ENCODE data around the gene SAPCD2. TPM values are rescaled to one million over a fixed set of nuclear protein-coding genes. Genes with fewer than 3 reads are reported as not detected.

SAPCD2 gene
- total RNA-seq, 1 experiment from 2014 or later, result 15.7 TPM

- CTCF ChIA-PET, result interaction anchor here (0.8 to 4.5 kb wide), 6 partner anchors 11 to 36 kb away, joined by 3 to 170 read pairs (median 4); partner anchors contain the start of genes ABCA2, MAN1B1 and SAPCD2
- no TSS peak for BruUV-seq (replicated peaks)
Observed at GRCh38 chr9:137049544-137050449, 20.6 kb downstream of the SAPCD2 start.

DNA sequence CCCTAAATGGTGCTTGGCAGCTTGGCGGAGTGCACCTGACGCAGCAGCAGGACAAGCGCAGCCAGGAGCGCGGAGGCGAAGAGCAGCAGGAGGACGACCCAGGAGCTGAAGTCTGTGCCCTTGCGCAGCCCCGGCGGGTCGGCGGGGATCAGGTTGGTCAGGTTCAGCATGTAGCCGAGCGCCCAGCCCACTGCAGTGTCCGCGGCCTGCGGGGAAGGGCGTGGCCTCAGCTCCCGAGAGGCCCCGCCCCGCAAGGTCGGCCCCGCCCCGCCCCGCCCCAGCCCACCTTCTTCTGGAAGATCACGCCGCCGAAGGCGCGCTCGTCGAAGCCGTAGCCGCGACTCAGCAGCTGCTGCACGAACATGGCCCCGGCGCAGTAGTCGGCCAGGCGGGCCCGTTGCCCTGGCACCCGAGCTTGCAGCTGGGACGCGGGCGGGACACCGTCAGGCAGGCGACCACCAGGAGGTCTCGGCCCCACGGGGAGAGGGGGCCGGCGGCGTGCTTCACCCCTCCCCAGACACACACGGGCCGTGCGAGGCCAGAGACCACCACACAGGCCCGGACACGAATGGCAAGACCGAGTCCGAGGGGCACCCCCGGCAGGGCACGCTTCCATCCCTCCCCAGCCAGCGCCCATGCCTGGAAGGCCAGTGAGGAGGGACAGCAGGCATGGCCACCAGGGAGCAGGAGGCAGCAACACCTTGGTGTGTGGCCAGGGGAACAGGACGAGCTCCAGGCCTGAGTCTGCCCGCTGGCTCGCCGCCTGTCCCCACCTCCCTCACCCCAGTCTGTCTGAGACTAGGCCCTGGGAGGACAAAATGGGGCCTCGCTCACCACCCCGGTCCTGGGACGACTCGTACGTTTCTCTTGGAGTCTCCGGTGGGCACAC lies 21.5 kb downstream of the SAPCD2 start:
- Mint-ChIP-seq H3K27ac (ENCODE audit: low read depth, unreplicated experiment) (no peak overlapping the region), H3K9me3 (ENCODE audit: unreplicated experiment) (no peaks in the 10 kb centered on the region), H3K4me1 (ENCODE audit: insufficient read depth, unreplicated experiment) (no peaks in the 10 kb centered on the region), H3K27me3 (ENCODE audit: insufficient read depth, unreplicated experiment) (no peaks in the 10 kb centered on the region), H3K4me3 (ENCODE audit: unreplicated experiment) (no peak overlapping the region), H3K36me3 (ENCODE audit: insufficient read depth, unreplicated experiment) (no peaks in the 10 kb centered on the region)
- TF ChIP-seq, protein P1, sequence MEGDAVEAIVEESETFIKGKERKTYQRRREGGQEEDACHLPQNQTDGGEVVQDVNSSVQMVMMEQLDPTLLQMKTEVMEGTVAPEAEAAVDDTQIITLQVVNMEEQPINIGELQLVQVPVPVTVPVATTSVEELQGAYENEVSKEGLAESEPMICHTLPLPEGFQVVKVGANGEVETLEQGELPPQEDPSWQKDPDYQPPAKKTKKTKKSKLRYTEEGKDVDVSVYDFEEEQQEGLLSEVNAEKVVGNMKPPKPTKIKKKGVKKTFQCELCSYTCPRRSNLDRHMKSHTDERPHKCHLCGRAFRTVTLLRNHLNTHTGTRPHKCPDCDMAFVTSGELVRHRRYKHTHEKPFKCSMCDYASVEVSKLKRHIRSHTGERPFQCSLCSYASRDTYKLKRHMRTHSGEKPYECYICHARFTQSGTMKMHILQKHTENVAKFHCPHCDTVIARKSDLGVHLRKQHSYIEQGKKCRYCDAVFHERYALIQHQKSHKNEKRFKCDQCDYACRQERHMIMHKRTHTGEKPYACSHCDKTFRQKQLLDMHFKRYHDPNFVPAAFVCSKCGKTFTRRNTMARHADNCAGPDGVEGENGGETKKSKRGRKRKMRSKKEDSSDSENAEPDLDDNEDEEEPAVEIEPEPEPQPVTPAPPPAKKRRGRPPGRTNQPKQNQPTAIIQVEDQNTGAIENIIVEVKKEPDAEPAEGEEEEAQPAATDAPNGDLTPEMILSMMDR (IDR thresholded peaks at IDR 0.05; ENCODE audit: unreplicated experiment), result no peak
- no peak for DNase-seq (ENCODE audit: unreplicated experiment)
- intact Hi-C loops (cut with micrococcal nuclease), result loop anchor here (10.0 kb wide), 1 partner anchor 176 kb away; the partner anchor contains the start of genes CYSRT1, RNF208 and RNF224
- BruUV-seq (replicated peaks), result no TSS peak
- POLR2A ChIA-PET, result interaction anchor here (0.5 to 0.6 kb wide), 2 partner anchors 21 to 140 kb away, joined by 4 read pairs; partner anchors contain the start of gene SSNA1
- CTCF ChIA-PET, result interaction anchor here (0.6 to 4.5 kb wide), 8 partner anchors 10 to 74 kb away, joined by 3 to 170 read pairs (median 4); partner anchors contain the start of genes ABCA2, MAN1B1 and SAPCD2

More at GRCh38 chr9:137049544-137050449, 20.6 kb downstream of the SAPCD2 start:
- no peaks in the 10 kb centered on the region for H3K27me3 Mint-ChIP-seq (ENCODE audit: insufficient read depth, unreplicated experiment)
- no peaks in the 10 kb centered on the region for H3K9me3 Mint-ChIP-seq (ENCODE audit: unreplicated experiment)
- TF ChIP-seq, protein P1 (IDR thresholded peaks at IDR 0.05; ENCODE audit: unreplicated experiment), result peak; percentile 56
- no peak overlapping the region for H3K4me3 Mint-ChIP-seq (ENCODE audit: unreplicated experiment)
- DNase-seq (ENCODE audit: unreplicated experiment), result peak; percentile 61
- no peak overlapping the region for H3K27ac Mint-ChIP-seq (ENCODE audit: low read depth, unreplicated experiment)
- no peaks in the 10 kb centered on the region for H3K4me1 Mint-ChIP-seq (ENCODE audit: insufficient read depth, unreplicated experiment)
- intact Hi-C loops (cut with micrococcal nuclease), result loop anchor here (10.0 kb wide), 1 partner anchor 175 kb away; the partner anchor contains the start of genes CYSRT1, RNF208 and RNF224
- POLR2A ChIA-PET, result interaction anchor here (0.5 kb wide), 1 partner anchor 20 kb away, joined by 4 read pairs; no protein-coding TSS in a partner anchor
- H3K36me3 Mint-ChIP-seq (ENCODE audit: insufficient read depth, unreplicated experiment), result no peaks in the 10 kb centered on the region

DNA sequence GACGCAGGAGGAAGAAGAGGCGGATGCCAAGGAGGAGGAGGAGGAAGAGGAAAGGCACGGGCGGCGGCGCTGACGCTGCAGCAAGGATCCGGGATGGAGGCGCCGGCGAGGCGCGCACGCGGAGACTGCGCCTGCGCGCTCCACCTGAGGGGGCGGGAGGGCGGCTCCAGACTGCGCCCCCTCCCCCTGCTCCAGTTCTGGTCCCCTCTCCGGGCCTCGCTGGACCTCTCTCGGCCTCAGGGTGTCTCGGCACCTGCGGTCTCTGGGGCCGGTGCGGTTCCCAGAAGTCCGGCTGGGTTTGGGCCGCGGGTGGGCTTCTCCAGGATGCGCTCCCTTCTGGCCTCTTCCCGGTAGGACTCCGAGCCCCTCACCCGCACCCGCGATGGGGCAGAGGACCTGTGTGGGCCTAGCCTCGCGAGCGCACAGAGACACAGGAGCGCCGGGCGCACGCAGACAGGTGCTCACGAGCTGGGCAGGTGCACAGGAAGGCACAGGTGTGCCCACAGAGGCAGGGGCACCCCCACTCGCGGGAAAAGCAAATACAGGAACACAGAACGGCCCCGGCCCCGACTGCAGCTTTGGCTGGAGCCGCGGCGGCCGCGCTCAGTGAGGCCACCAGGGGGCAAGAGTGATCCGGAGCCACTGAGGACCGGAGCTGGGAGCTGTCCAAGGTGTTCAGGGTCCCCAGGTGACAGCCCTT lies 24.1 kb downstream of the SAPCD2 start, which contains the start of gene NPDC1:
NPDC1 (minus strand) TSS at position 90 of the 700 bp plus-strand sequence. CDS start 188 bp downstream, outside the sequence.
- ChIA-PET POLR2A (interaction anchor here (0.8 to 2.0 kb wide), 10 partner anchors 10 to 42 kb away, joined by 3 to 19 read pairs (median 4); partner anchors contain the start of genes ABCA2, MAN1B1 and SAPCD2), CTCF (interaction anchor here (0.6 to 4.5 kb wide), 29 partner anchors 9 to 849 kb away, joined by 3 to 170 read pairs (median 4); partner anchors contain the start of genes FUT7, MAN1B1, RNF224 and SAPCD2)
- peak within 1 kb of the TSS; percentile 74 for H3K4me3 Mint-ChIP-seq (ENCODE audit: unreplicated experiment)
- no TSS peak for BruUV-seq (replicated peaks)
- TF ChIP-seq, protein P1 (IDR thresholded peaks at IDR 0.05; ENCODE audit: unreplicated experiment), result peak; percentile 87
- H3K9me3 Mint-ChIP-seq (ENCODE audit: unreplicated experiment), result no peaks in the 10 kb centered on the region
- H3K27ac Mint-ChIP-seq (ENCODE audit: low read depth, unreplicated experiment), result no peak within 1 kb of the TSS
- no peaks in the 10 kb centered on the region for H3K27me3 Mint-ChIP-seq (ENCODE audit: insufficient read depth, unreplicated experiment)
- DNase-seq (ENCODE audit: unreplicated experiment), result peak; percentile 82
- intact Hi-C loops (cut with micrococcal nuclease), result loop anchor here (1.0 to 10.0 kb wide), 2 partner anchors 18 to 179 kb away; partner anchors contain the start of genes CYSRT1, RNF208 and RNF224
- H3K36me3 Mint-ChIP-seq (ENCODE audit: insufficient read depth, unreplicated experiment), result peaks cover 6% of the 10 kb centered on the region
- H3K4me1 Mint-ChIP-seq (ENCODE audit: insufficient read depth, unreplicated experiment), result no peaks in the 10 kb centered on the region

All from MCF 10A (cell line).